Subcutaneous abdominal adipose tissue (tissue), 5 donors: ENCODE results near the gene POU4F3.

Source experiments
- H3K27ac ChIP-seq: one replicate; pipeline ENCODE4 v1.7.0; 2013; ENCODE audit warnings: low read depth, mild to moderate bottlenecking, inconsistent platforms, low read length, moderate library complexity
- H3K27me3 ChIP-seq, 5 donors: one replicate each; pipeline ENCODE4 v1.7.0; 2013; ENCODE audit warnings: low read length in 5 of 5, inconsistent platforms in 1 of 5; ENCODE audit not compliant: control insufficient read depth in 5 of 5, insufficient read depth in 4 of 5
- H3K36me3 ChIP-seq, 5 donors: one replicate each; pipeline ENCODE4 v1.7.0; 2013; ENCODE audit warnings: low read length in 5 of 5; ENCODE audit not compliant: control insufficient read depth in 5 of 5, insufficient read depth in 5 of 5
- H3K4me1 ChIP-seq, 5 donors: one replicate each; pipeline ENCODE4 v1.7.0; 2013; ENCODE audit warnings: low read length in 5 of 5, mild to moderate bottlenecking in 3 of 5, moderate library complexity in 1 of 5; ENCODE audit not compliant: control insufficient read depth in 5 of 5, insufficient read depth in 5 of 5
- H3K4me3 ChIP-seq, 5 donors: one replicate each; pipeline ENCODE4 v1.7.0; 2013; ENCODE audit warnings: low read length in 5 of 5, low read depth in 1 of 5
- H3K9ac ChIP-seq, 5 donors: one replicate each; pipeline ENCODE4 v1.7.0; 2013; ENCODE audit warnings: low read length in 5 of 5, mild to moderate bottlenecking in 4 of 5, moderate library complexity in 3 of 5
- H3K9me3 ChIP-seq, 5 donors: one replicate each; pipeline ENCODE4 v1.7.0; 2013; ENCODE audit warnings: low read length in 5 of 5; ENCODE audit not compliant: control insufficient read depth in 5 of 5
- donor health status: healthy.
- donor health status: healthy.
- donor health status: healthy.
- donor health status: healthy.
- donor health status: healthy.

POU4F3 gene

GRCh38 chr5:146311278-146311677, 27.4 kb upstream of the POU4F3 start:
- Histone ChIP-seq H3K27ac (no peak overlapping the region), H3K4me3 (no peak overlapping the region), H3K9me3 (no peaks in the 10 kb centered on the region), H3K9ac (no peak overlapping the region), H3K27me3 (peaks cover 0 to 3% (median 0%) of the 10 kb centered on the region in 5 donors), H3K36me3 (no peaks in the 10 kb centered on the region), H3K4me1 (peaks cover 0 to 7% (median 5%) of the 10 kb centered on the region in 5 donors)

DNA sequence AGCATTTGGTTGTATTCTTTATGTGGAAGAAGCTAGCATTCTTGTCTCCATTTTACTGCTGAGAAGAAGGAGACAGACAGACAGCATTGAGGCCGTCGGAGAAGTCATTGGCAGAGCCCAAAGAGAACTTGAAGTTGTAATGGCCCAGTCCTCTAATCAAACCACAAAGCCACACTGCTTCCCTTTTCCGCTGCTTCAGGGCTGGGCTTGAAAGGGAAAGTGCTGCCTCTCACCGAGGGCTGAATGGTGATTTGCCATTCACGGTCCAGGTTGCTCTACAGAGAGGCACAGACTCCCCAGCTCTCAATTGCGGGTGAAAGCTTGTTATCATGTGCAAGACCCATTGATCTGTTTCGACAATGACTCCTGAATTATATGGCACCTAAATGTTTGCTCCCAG, 25.6 kb upstream of the POU4F3 start:
- Histone ChIP-seq H3K4me3 (no peak overlapping the region), H3K9ac (no peak overlapping the region), H3K27me3 (peaks cover 0 to 3% (median 0%) of the 10 kb centered on the region in 5 donors), H3K4me1 (peaks cover 0 to 2% (median under 1%) of the 10 kb centered on the region in 5 donors), H3K27ac (no peak overlapping the region), H3K36me3 (no peaks in the 10 kb centered on the region), H3K9me3 (no peaks in the 10 kb centered on the region)

- peaks cover 0 to 2% (median 0%) of the 10 kb centered on the region in 5 donors for H3K27me3 ChIP-seq
- no peaks in the 10 kb centered on the region for H3K4me1 ChIP-seq
- no peak overlapping the region for H3K4me3 ChIP-seq
- H3K9me3 ChIP-seq: no peaks in the 10 kb centered on the region
- H3K36me3 ChIP-seq: no peaks in the 10 kb centered on the region
- no peak overlapping the region for H3K27ac ChIP-seq
- H3K9ac ChIP-seq: no peak overlapping the region
Measured at GRCh38 chr5:146321571-146321970, 17.1 kb upstream of the POU4F3 start.

DNA sequence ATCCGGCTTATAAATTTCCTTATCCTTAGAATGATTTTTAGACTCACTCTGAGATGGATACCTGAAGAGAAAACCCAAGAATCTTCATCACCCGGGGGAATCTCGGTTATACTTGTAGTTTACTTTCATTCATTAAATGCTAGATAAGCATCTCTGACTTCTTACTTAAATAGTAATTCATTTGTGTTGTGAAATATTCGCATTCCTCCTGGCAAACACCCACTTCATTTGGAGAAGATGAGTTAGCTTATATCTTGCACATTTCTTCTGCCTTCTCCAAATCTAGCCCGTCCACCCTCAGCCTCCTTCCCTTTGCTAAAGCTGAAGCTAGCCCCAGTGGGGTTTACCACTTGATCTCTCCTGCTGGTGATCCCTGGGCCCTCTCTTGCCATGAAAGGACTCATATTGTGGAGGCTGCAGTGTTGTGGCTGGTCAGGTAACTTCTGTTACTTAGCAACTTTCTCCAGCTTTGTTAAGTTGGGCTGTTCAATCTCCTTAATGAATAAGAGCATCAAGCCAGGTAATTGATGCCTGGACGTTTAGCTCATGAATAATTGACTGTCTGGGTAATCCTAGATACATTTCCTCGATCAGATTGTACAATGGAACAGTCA, 11.3 kb upstream of the POU4F3 start:
- H3K27ac ChIP-seq: no peak overlapping the region
- no peaks in the 10 kb centered on the region for H3K9me3 ChIP-seq
- no peak overlapping the region for H3K9ac ChIP-seq
- no peak overlapping the region for H3K4me3 ChIP-seq
- H3K36me3 ChIP-seq: no peaks in the 10 kb centered on the region
- H3K4me1 ChIP-seq: no peaks in the 10 kb centered on the region
- peaks cover 0 to 7% (median 2%) of the 10 kb centered on the region in 5 donors for H3K27me3 ChIP-seq

DNA sequence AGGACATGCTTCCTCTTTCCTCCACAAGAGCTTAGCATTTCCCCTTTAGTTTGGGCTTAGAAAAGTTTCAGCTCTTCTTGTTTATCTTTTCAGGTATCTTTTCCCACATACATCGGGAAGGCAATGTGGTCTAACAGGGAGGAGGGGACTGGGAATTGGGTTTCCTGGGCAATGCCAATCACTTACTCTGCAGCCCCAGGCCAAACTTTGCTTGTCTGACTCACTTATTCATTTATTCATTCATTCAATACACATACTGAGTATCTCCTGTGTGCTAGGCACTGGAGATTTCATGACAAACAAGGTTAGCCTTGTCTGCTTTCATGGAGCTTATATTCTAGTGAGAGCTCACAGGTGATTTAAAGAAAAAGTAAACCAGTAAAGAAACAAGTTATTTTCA, 10.7 kb upstream of the POU4F3 start:
- Histone ChIP-seq H3K27me3 (peaks cover 0 to 12% (median 8%) of the 10 kb centered on the region in 5 donors), H3K36me3 (no peaks in the 10 kb centered on the region), H3K4me1 (no peaks in the 10 kb centered on the region), H3K27ac (no peak overlapping the region), H3K9ac (no peak overlapping the region), H3K4me3 (no peak overlapping the region), H3K9me3 (no peaks in the 10 kb centered on the region)

DNA sequence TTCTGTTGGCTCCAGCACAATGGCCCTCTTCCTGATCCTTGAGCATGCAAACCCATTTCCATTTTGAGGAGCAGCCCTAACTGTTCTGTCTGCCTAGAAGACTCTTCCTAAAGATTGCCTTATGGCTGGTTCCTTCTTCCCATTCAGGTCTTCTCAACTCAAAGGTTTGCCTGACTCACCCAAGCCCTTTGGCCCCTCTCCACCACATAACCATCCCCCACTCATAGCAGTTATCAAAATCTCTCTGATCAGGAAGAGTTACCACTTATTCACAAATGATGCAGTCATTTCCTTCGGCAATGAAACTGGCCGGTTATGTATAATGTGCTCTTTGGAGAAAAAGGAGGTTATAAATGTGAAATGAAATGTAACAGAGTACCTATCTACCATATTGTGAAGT, 8.9 kb upstream of the POU4F3 start:
- H3K4me3 ChIP-seq: no peak overlapping the region
- H3K4me1 ChIP-seq: no peaks in the 10 kb centered on the region
- H3K9ac ChIP-seq: no peak overlapping the region
- H3K27me3 ChIP-seq: peaks cover 11 to 26% (median 23%) of the 10 kb centered on the region in 5 donors
- H3K27ac ChIP-seq: no peak overlapping the region
- no peaks in the 10 kb centered on the region for H3K36me3 ChIP-seq
- H3K9me3 ChIP-seq: no peaks in the 10 kb centered on the region

- Histone ChIP-seq H3K4me3 (no peak overlapping the region), H3K4me1 (no peaks in the 10 kb centered on the region), H3K36me3 (no peaks in the 10 kb centered on the region), H3K27me3 (peaks cover 11 to 35% (median 29%) of the 10 kb centered on the region in 5 donors), H3K9ac (no peak overlapping the region), H3K9me3 (no peaks in the 10 kb centered on the region), H3K27ac (no peak overlapping the region)
Measured at GRCh38 chr5:146331423-146331822, 7.2 kb upstream of the POU4F3 start.

DNA sequence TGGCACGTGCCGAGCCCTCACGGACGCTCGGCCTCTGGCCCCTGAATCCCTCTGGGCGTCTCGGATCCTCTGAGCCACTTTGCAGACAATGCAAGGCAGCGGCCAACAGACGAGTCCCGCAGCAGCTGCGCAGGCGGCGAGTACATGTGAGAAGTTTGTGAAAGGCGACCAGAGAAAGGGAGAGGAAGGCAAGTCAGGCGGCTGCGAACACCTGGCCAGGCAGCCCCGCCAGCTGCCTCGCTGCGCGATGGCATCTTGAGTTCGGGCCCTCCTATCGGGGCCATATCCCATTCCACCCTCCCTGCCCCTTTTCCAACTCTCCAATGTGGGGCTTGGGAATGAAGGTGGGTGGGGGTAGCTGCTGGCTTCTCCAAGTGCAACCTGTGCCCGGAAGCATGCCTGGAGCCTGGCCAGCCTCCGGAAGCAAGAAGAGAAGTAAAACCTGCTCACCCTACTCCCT, 4.5 kb upstream of the POU4F3 start:
- H3K4me1 ChIP-seq: no peaks in the 10 kb centered on the region
- H3K9ac ChIP-seq: no peak overlapping the region
- H3K27me3 ChIP-seq: peaks cover 28 to 62% (median 51%) of the 10 kb centered on the region in 5 donors
- H3K27ac ChIP-seq: no peak overlapping the region
- H3K36me3 ChIP-seq: no peaks in the 10 kb centered on the region
- no peak overlapping the region for H3K4me3 ChIP-seq
- no peaks in the 10 kb centered on the region for H3K9me3 ChIP-seq

DNA sequence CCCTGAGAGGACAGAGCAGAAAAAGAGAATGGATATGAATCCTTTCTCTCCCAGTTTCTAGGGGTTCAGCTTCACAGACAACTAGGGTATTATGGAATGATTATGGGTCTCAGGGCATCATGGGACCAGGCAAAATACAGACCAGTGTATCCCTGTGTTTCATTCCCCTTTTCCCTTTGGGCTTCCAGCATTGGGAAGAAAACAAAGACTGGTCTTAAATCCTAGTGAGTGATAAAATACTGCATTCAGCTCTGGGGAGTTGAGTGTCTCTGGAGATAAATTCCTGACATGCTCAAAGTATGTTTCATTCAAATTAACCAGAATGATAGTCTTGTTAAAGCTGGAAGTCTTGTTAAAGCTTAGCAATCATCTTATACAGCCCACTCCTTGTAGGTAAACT, 2.4 kb upstream of the POU4F3 start:
- Histone ChIP-seq H3K27ac (no peak overlapping the region), H3K9me3 (peaks cover 0 to 3% (median 0%) of the 10 kb centered on the region in 5 donors), H3K4me3 (no peak overlapping the region), H3K4me1 (peaks cover 0 to 13% (median 8%) of the 10 kb centered on the region in 5 donors), H3K9ac (no peak overlapping the region), H3K36me3 (no peaks in the 10 kb centered on the region), H3K27me3 (peaks cover 46 to 81% (median 69%) of the 10 kb centered on the region in 5 donors)

GRCh38 chr5:146337264-146337904, 1.3 kb upstream of the POU4F3 start:
- no peaks in the 10 kb centered on the region for H3K36me3 ChIP-seq
- H3K27ac ChIP-seq: no peak overlapping the region
- H3K9ac ChIP-seq: no peak overlapping the region
- H3K27me3 ChIP-seq: peaks cover 58 to 89% (median 79%) of the 10 kb centered on the region in 5 donors
- H3K4me1 ChIP-seq: peaks cover 0 to 13% (median 8%) of the 10 kb centered on the region in 5 donors
- H3K9me3 ChIP-seq: peaks cover 0 to 3% (median 0%) of the 10 kb centered on the region in 5 donors
- no peak overlapping the region for H3K4me3 ChIP-seq
